HG03097 (cell line): ENCODE data around the gene CDC14B.

Experiments used
- ATAC-seq: cut with Tn5 transposase; IDR thresholded peaks from one replicate; pipeline ENCODE4 v1.9.1; 2021; ENCODE audit not compliant: unreplicated experiment, low FRiP score

Gene CDC14B

GRCh38 chr9:96619491-96620180 is at the start of gene CDC14B:
CDC14B (minus strand) TSS chr9:96619843; CDS start chr9:96619378, 465 bp downstream.
- no peak for ATAC-seq

GRCh38 chr9:96668868-96669534 is 49.4 kb upstream of the CDC14B start:
- no peak for ATAC-seq

- ATAC-seq = no peak
Measured at GRCh38 chr9:96667363-96667728, 47.7 kb upstream of the CDC14B start.

GRCh38 chr9:96666653-96667362 is 47.2 kb upstream of the CDC14B start:
- peak; percentile 77 for ATAC-seq

- ATAC-seq = no peak
Measured at GRCh38 chr9:96665789-96666188, 46.1 kb upstream of the CDC14B start.

- ATAC-seq = no peak
Measured at GRCh38 chr9:96663506-96664120, 44.0 kb upstream of the CDC14B start.

GRCh38 chr9:96661711-96662110 is 42.1 kb upstream of the CDC14B start:
- no peak for ATAC-seq

- no peak for ATAC-seq
Measured at GRCh38 chr9:96660692-96661248, 41.1 kb upstream of the CDC14B start.

GRCh38 chr9:96655198-96655851 is 35.7 kb upstream of the CDC14B start, which contains the start of gene PRXL2C:
PRXL2C (minus strand) TSS chr9:96655317; CDS start chr9:96655281, 36 bp downstream.
- no peak for ATAC-seq

- no peak for ATAC-seq
Measured at GRCh38 chr9:96654450-96655197, 35.0 kb upstream of the CDC14B start.

GRCh38 chr9:96651626-96652025 is 32.0 kb upstream of the CDC14B start:
- ATAC-seq = no peak

GRCh38 chr9:96649620-96650324 is 30.1 kb upstream of the CDC14B start:
- ATAC-seq = no peak

- ATAC-seq = no peak
Measured at GRCh38 chr9:96646081-96646991, 26.7 kb upstream of the CDC14B start.

GRCh38 chr9:96644137-96644536 is 24.5 kb upstream of the CDC14B start:
- ATAC-seq = no peak

GRCh38 chr9:96641514-96641913 is 21.9 kb upstream of the CDC14B start:
- no peak for ATAC-seq

GRCh38 chr9:96638606-96639364 is 19.1 kb upstream of the CDC14B start:
- ATAC-seq = no peak

- ATAC-seq = no peak
Measured at GRCh38 chr9:96636368-96636767, 16.7 kb upstream of the CDC14B start.
